Right lobe of liver (tissue), 4 donors: ENCODE results near the gene NUDC.

Source experiments
- POLR2A ChIP-seq: fragments of 450-650 bp; IDR thresholded peaks from one replicate; pipeline ENCODE4 v1.6.1; 2017; ENCODE audit warnings: antibody characterized with exemption, mild to moderate bottlenecking
- TF ChIP-seq, protein P1 (sequence below), 4 donors: fragments of 200-600 bp in 3 of 4; fragments of 450-650 bp in 1 of 4; IDR thresholded peaks; one replicate each; pipeline versions ENCODE4 v1.5.1 to v1.8.0; 2016 to 2022; ENCODE audit warnings: antibody characterized with exemption in 4 of 4, mild to moderate bottlenecking in 2 of 4
- donor health status: DM: no; HTN: no; CAD: no.
- donor health status: DM: no; HTN: no; CAD: no.
- donor health status: DM: no; HTN: yes; CAD: no.

DNA sequence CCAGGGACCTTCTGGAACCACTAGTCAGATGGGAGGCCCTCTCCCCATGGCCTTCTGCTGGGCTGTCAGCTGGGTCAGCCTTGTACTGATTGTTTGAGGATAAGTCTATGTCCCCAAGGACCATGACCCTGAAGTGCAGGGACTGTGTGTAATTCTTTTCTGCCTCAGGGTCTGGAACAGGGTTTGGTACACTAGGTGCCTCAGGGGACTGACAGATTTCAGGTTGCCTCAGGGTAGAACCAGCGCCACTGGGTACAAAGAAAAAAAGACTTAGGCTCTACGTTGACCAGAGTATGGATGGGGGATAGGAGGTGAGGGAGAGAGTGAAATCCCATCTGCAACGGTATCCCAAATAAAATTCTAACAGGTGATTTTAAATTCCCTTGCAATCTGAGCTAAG, 35.8 kb downstream of the NUDC start:
- TF ChIP-seq, protein P1, sequence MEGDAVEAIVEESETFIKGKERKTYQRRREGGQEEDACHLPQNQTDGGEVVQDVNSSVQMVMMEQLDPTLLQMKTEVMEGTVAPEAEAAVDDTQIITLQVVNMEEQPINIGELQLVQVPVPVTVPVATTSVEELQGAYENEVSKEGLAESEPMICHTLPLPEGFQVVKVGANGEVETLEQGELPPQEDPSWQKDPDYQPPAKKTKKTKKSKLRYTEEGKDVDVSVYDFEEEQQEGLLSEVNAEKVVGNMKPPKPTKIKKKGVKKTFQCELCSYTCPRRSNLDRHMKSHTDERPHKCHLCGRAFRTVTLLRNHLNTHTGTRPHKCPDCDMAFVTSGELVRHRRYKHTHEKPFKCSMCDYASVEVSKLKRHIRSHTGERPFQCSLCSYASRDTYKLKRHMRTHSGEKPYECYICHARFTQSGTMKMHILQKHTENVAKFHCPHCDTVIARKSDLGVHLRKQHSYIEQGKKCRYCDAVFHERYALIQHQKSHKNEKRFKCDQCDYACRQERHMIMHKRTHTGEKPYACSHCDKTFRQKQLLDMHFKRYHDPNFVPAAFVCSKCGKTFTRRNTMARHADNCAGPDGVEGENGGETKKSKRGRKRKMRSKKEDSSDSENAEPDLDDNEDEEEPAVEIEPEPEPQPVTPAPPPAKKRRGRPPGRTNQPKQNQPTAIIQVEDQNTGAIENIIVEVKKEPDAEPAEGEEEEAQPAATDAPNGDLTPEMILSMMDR (IDR thresholded peaks at IDR 0.05): no peak
- TF ChIP-seq POLR2A: no peak
